ENCODE data around the gene DLGAP1. TPM values are rescaled to one million over a fixed set of nuclear protein-coding genes. Genes with fewer than 3 reads are reported as not detected.

Gene DLGAP1
- total RNA-seq, 1 experiment from 2014 or later = 23.0 TPM

GRCh38 chr18:3554091-3554601, 901.0 kb downstream of the DLGAP1 start (continued):
- TF ChIP-seq FOXK1 (CRISPR knock-in tag; IDR thresholded peaks at IDR 0.05) = peak; percentile 32; the same call in 1 of the 2 replicates
- TF ChIP-seq FOXJ3 (CRISPR knock-in tag; IDR thresholded peaks at IDR 0.05; ENCODE audit: borderline replicate concordance) = no peak

- H3K4me1 Mint-ChIP-seq = peaks cover 50% of the 10 kb centered on the region
- H3K36me3 Mint-ChIP-seq = no peaks in the 10 kb centered on the region
- peak overlapping the region; percentile 89 for H3K27ac Mint-ChIP-seq
- CTCF ChIA-PET = interaction anchor here (0.7 to 1.5 kb wide), 3 partner anchors 33 to 114 kb away, joined by 3 to 6 read pairs (median 3); no protein-coding TSS in a partner anchor
- H3K9me3 Mint-ChIP-seq = no peaks in the 10 kb centered on the region
- DNase-seq (ENCODE audit: low spot score) (no peak), ATAC-seq (no peak)
- peaks cover 5% of the 10 kb centered on the region; the same call in 1 of the 2 replicates for H3K27me3 Mint-ChIP-seq (ENCODE audit: low read depth)
- TF ChIP-seq ZBTB43 (CRISPR knock-in tag; IDR thresholded peaks at IDR 0.05) (no peak), NR2C2 (CRISPR knock-in tag; IDR thresholded peaks at IDR 0.05) (no peak), NR1H2 (CRISPR knock-in tag; IDR thresholded peaks at IDR 0.05) (no peak), HMGXB4 (CRISPR knock-in tag; IDR thresholded peaks at IDR 0.05) (no peak), USF1 (CRISPR knock-in tag; IDR thresholded peaks at IDR 0.05) (no peak), ZNF219 (CRISPR knock-in tag; IDR thresholded peaks at IDR 0.05; ENCODE audit: borderline replicate concordance) (no peak), ZNF423 (CRISPR knock-in tag; IDR thresholded peaks at IDR 0.05) (no peak), EMX1 (CRISPR knock-in tag; IDR thresholded peaks at IDR 0.05) (no peak), NFATC4 (CRISPR knock-in tag; IDR thresholded peaks at IDR 0.05) (no peak), NFYB (CRISPR knock-in tag; conservative IDR thresholded peaks at IDR 0.05; ENCODE audit: low read depth) (no peak), PRDM15 (CRISPR knock-in tag; IDR thresholded peaks at IDR 0.05) (no peak), ZNF396 (CRISPR knock-in tag; IDR thresholded peaks at IDR 0.05; ENCODE audit: borderline replicate concordance) (no peak), OVOL2 (CRISPR knock-in tag; IDR thresholded peaks at IDR 0.05; ENCODE audit: borderline replicate concordance) (no peak), USF2 (CRISPR knock-in tag; IDR thresholded peaks at IDR 0.05) (no peak)
- POLR2A ChIA-PET = no interaction called here
- no peak overlapping the region for H3K4me3 Mint-ChIP-seq
Observed at GRCh38 chr18:3552305-3552704, 902.8 kb downstream of the DLGAP1 start.

All from WTC11 (cell line).